IPS DF 6.9 (cell line): Measurements from ENCODE around the gene SAMD11.

Experiments
- DNase-seq: peaks from one replicate; pipeline ENCODE4 v3.0.0-alpha.2; 2013; ENCODE audit warnings: low read depth, low spot score
- H3K27ac ChIP-seq: one replicate; pipeline ENCODE4 v1.5.1; 2013; ENCODE audit warnings: low read length, control low read depth
- H3K27me3 ChIP-seq: 2 replicates; pipeline ENCODE4 v1.6.1; 2013; ENCODE audit warnings: mild to moderate bottlenecking, low read length; ENCODE audit not compliant: control insufficient read depth, insufficient read depth
- H3K36me3 ChIP-seq: 2 replicates; pipeline ENCODE4 v1.6.1; 2013; ENCODE audit warnings: low read length; ENCODE audit not compliant: control insufficient read depth, insufficient read depth
- H3K4me1 ChIP-seq: 2 replicates; pipeline ENCODE4 v1.6.1; 2013; ENCODE audit warnings: low read length; ENCODE audit not compliant: control insufficient read depth, insufficient read depth
- H3K4me3 ChIP-seq: 2 replicates; pipeline ENCODE4 v1.5.1; 2013; ENCODE audit warnings: mild to moderate bottlenecking, low read length
- H3K9me3 ChIP-seq: 2 replicates; pipeline ENCODE4 v1.6.1; 2013; ENCODE audit warnings: low read length, inconsistent platforms; ENCODE audit not compliant: control insufficient read depth, insufficient read depth
- WGBS: extraction: QIAGEN DNeasy Blood & Tissue Kit; methylation state at CpG from one replicate; pipeline ENCODE4 v1.1.7; 2013; ENCODE audit warnings: mixed read lengths, missing lambda C conversion rate; ENCODE audit not compliant: insufficient read length, insufficient coverage; 5-methylcytosine and 5-hydroxymethylcytosine counted together

SAMD11 gene

DNA sequence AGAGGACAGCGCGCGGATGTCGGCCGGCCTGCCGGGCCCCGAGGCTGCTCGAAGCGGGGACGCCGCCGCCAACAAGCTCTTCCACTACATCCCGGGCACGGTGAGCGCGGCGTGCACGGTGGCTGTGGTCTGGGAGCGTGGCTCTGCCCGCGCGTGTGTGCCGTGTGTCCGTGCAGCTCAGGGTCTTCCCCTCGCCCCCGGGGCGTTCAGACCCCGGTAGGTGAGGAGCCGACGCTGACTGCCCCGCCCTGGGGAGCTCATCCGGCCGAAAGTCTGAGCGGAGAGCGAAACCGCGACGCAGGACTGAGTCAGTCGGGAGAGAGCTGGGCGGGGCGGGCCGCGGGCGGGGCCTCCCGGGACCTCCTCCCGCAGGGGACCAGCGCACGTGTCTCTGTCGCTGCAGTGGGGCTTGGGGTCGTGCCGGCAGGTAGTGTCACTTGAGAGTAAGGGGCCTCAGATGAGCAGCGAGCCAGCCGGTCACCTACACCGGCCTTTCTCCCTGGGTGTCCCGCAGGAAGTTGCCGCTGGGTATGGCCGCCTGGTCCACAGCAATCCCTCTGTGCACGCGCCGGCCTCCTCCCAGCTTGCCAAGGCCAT is 43.1 kb downstream of the SAMD11 start:
- DNase-seq, result no peak
- Histone ChIP-seq H3K4me3 (peak overlapping the region; percentile 42; the same call in 1 of the 2 replicates), H3K36me3 (peaks cover 19% of the 10 kb centered on the region), H3K4me1 (peaks cover 6% of the 10 kb centered on the region), H3K9me3 (no peaks in the 10 kb centered on the region), H3K27ac (no peak overlapping the region), H3K27me3 (peaks cover 5% of the 10 kb centered on the region; the same call in 1 of the 2 replicates)
- WGBS, result no CpG with 5 or more reads among the region's 60 CpGs

DNA sequence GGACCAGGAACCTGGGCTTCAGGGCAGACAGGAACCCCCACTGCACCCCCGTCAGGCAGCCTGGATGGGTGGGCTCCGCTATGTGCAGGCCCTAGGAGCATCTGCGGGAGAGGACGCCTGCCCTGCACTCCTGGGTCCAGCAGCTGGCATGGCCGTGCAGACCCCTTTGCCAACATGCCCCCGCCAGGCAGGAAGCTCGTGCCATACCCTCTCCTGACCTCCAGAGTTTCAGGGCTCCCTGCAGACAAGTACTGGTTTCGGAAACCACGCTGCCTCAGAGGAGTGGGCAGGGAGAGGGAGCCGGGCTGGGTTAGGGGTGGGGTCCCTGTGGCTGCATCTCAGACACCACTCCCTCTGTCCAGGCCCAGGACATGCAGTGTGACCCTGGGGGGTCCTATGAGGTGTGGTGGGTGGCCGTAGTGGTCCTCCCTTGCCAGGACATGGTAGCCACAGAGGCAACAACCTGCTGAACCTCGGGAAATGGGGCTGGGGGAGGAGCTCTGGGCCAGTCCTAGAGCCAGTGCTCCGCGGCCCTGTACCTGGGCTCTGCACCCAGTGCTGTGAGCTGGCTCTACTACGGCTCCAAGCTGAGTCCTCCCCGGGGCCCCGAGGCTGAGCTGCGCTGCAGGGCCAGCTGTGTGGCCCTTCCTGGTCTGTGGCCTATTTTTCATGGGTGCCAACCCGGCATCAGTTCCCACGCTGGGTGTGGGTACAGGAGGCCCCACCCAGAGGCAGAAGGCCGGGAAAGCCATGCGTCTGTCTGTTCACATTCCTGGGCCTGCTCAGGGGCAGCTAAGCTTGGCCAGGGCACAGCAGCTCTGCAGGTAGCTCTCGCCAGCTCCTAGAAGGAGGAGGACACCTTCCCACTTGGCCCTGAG is 44.0 kb downstream of the SAMD11 start:
- no CpG with 5 or more reads among the region's 23 CpGs for WGBS
- no peak for DNase-seq
- no peaks in the 10 kb centered on the region for H3K9me3 ChIP-seq
- H3K27ac ChIP-seq, result no peak overlapping the region
- H3K4me3 ChIP-seq, result no peak overlapping the region
- H3K36me3 ChIP-seq, result peaks cover 15% of the 10 kb centered on the region
- peaks cover 5% of the 10 kb centered on the region; the same call in 1 of the 2 replicates for H3K27me3 ChIP-seq
- peaks cover 6% of the 10 kb centered on the region for H3K4me1 ChIP-seq

DNA sequence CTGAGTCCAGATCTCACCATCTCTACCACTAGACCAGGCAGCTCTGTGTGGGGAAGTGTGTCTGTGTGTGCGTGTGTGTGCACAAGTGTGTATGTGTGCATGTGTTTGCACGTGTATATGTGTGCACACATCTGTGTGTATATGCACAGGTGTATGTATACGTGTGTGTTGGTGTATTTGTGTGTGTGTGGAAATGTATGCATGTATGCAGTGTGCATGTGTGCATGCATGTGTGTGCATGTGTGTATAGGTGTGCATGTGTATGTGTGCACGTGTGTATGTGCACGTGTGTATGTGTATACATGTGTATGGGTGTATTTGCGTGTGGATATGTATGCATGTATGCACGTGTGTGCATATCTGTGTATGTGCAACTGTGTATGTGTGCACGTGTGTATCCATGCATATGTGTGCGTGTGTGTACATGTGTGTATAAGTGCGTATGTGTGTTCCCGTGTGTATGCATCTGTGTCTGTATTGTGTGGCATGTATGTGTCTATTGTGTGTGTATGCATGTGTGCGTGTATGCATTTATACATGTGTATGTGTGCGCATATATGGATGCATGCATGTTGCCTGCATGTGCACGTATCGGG is 45.6 kb downstream of the SAMD11 start:
- DNase-seq, result no peak
- WGBS, result no CpG with 5 or more reads among the region's 15 CpGs
- no peaks in the 10 kb centered on the region; the same call in 1 of the 2 replicates for H3K36me3 ChIP-seq
- no peak overlapping the region for H3K4me3 ChIP-seq
- no peaks in the 10 kb centered on the region for H3K9me3 ChIP-seq
- H3K27me3 ChIP-seq, result peaks cover 5% of the 10 kb centered on the region; the same call in 1 of the 2 replicates
- no peak overlapping the region for H3K27ac ChIP-seq
- peaks cover 6% of the 10 kb centered on the region for H3K4me1 ChIP-seq

DNA sequence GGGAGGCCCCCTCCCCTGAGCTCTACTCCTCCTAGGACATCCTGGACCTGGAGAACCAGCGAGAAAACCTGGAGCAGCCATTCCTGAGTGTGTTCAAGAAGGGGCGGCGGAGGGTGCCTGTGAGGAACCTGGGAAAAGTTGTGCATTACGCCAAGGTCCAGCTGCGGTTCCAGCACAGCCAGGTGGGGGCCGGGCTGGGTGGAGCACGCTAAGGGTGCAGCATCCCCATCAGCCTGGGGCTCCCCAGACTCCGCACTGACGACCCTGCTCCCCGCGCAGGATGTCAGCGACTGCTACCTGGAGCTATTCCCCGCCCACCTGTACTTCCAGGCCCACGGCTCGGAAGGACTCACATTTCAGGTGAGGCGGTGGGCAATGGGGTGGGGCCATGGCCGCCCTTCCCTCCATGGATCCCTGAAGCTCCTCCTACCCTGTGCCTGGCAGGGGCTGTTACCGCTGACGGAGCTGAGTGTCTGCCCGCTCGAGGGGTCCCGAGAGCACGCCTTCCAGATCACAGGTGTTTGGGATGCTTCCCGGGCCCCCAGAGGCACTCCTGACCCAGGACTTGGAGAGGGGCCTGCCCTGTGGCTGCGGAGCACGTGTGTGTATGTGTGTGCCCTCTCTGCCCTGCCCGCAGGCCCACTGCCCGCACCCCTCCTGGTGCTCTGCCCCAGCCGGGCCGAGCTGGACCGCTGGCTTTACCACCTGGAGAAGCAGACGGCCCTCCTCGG is 46.7 kb downstream of the SAMD11 start:
- Histone ChIP-seq H3K4me1 (peaks cover 6% of the 10 kb centered on the region), H3K4me3 (no peak overlapping the region; the same call in 1 of the 2 replicates), H3K36me3 (no peaks in the 10 kb centered on the region; the same call in 1 of the 2 replicates), H3K9me3 (no peaks in the 10 kb centered on the region), H3K27me3 (peaks cover 5% of the 10 kb centered on the region; the same call in 1 of the 2 replicates), H3K27ac (no peak overlapping the region)
- WGBS, result no CpG with 5 or more reads among the region's 33 CpGs
- no peak for DNase-seq

DNA sequence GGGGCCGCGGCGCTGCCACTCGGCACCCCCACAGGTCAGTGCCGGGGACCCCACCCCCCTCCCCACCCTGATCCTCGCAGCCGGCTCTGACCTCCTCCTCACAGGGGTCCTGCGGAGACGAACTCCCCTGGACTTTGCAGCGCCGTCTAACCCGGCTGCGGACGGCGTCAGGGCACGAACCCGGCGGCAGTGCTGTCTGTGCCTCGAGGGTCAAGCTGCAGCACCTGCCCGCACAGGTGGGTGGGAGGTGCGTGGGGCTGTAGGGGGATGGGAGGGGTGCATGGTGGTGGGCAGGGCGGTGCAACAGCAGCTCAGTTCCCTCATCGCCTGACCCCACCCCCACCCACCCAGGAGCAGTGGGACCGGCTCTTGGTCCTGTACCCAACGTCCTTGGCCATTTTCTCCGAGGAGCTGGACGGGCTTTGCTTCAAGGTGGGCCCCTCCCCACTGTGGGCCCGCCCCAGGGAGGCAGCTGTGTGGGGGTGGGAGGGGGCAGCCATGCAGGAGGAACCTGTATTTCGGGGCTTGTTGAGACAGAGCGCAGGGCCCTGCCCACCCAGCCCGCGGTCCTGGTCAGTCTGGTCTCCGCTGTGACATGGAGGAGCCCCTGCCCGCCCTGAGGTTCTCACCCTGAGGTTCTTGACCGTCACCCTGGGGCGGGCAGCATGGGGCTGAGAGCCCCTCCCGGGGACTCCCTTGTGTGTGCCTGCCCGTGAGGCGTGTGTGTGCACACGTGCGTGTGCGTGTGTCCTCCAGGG is 47.4 kb downstream of the SAMD11 start:
- H3K4me3 ChIP-seq, result no peak overlapping the region
- no CpG with 5 or more reads among the region's 42 CpGs for WGBS
- H3K9me3 ChIP-seq, result no peaks in the 10 kb centered on the region
- H3K4me1 ChIP-seq, result peaks cover 5% of the 10 kb centered on the region
- DNase-seq, result no peak
- peaks cover 5% of the 10 kb centered on the region; the same call in 1 of the 2 replicates for H3K27me3 ChIP-seq
- no peaks in the 10 kb centered on the region; the same call in 1 of the 2 replicates for H3K36me3 ChIP-seq
- H3K27ac ChIP-seq, result no peak overlapping the region

DNA sequence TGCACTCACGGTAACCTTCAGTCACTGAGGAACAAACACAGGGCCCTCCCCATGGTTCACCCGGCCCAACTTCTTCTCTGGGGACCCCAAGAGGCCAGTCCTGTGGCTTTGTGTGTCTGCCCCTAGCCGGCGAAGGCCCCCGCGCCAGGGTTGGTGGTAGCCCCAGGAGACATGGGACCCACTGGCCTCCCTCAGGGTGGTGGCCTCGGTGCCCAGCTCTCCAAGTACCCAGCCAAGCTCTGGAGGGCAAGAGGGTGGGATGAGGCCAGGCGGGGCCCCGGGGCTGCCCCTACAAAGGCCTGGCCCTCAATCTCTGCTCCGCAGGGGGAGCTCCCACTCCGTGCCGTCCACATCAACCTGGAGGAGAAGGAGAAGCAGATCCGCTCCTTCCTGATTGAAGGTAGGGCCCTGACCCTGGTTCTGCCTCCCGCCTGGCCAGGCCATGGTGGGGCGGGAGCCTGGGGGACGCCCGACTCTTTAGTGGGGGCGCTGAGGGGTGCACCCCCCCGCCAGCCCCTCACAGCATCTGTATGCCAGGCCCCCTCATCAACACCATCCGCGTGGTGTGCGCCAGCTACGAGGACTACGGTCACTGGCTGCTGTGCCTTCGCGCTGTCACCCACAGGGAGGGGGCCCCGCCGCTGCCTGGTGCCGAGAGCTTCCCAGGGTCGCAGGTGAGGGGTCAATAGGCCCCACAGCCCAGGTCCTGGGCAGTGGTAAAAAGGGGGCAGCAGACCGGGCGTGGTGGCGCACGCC is 48.2 kb downstream of the SAMD11 start:
- Histone ChIP-seq H3K36me3 (no peaks in the 10 kb centered on the region; the same call in 1 of the 2 replicates), H3K27me3 (peaks cover 5% of the 10 kb centered on the region; the same call in 1 of the 2 replicates), H3K4me3 (no peak overlapping the region), H3K9me3 (no peaks in the 10 kb centered on the region), H3K27ac (no peak overlapping the region), H3K4me1 (peaks cover 5% of the 10 kb centered on the region)
- no peak for DNase-seq
- WGBS, result no CpG with 5 or more reads among the region's 34 CpGs

DNA sequence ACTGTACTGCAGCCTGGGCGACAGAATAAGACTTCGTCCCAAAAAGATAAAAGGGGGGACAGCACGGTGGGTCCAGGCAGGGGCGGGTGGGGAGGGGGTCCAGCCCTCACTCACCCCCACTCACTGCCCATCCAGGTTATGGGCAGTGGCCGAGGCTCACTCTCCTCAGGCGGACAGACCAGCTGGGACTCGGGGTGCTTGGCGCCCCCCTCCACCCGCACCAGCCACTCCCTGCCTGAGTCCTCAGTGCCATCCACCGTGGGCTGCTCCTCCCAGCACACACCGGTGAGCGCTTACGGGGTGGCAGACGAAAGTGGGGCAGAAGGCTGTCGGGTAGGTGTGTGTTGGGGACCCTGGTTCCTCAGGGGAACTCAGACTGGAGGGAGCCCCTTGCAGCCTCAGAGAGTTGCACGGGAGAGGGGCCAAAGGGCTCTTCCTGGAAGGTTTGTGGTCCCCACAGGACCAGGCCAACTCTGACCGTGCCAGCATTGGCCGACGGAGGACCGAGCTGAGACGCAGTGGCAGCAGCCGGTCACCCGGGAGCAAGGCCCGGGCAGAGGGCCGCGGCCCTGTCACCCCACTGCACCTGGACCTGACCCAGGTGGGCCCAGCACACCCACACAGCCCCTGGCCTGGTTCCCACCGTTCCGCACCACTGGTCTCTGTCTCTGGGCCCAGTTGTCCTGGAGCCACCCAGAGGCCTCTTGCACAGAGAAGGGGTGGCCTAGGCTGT is 49.2 kb downstream of the SAMD11 start:
- Histone ChIP-seq H3K27me3 (peaks cover 2% of the 10 kb centered on the region; the same call in 1 of the 2 replicates), H3K4me3 (no peak overlapping the region), H3K9me3 (no peaks in the 10 kb centered on the region), H3K36me3 (no peaks in the 10 kb centered on the region; the same call in 1 of the 2 replicates), H3K4me1 (peaks cover 5% of the 10 kb centered on the region), H3K27ac (no peak overlapping the region)
- WGBS, result no CpG with 5 or more reads among the region's 28 CpGs
- no peak for DNase-seq

DNA sequence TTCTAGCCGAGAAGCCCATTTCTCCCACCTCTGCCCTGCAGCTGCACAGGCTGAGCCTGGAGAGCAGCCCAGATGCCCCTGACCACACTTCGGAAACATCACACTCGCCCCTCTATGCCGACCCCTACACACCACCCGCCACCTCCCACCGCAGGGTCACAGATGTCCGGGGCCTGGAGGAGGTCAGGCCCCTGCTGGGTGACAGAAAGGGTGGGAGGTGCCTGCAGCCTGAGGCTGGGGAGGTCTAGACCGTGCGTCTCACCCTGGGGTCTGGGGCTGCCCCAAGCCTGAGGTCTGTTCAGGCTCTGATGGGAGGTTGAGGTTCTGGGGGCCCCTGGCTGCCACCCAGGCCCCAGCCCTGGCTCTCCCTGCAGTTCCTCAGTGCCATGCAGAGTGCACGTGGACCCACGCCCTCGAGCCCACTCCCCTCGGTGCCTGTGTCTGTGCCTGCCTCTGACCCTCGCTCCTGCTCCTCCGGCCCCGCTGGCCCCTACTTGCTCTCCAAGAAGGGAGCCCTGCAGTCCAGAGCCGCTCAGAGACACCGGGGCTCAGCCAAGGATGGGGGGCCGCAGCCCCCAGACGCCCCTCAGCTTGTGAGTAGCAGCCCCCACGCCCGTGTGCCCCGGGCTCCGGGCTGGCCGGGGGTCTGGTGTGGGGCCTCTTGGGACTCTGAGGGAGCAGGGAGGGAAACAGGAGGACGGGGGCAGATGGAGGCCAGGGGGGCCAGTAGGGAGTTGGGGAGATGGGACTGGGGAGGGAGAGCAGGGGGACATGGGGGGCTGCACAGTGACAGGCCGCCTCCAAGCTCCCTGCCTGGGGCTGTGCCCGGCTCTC is 50.0 kb downstream of the SAMD11 start:
- no peaks in the 10 kb centered on the region for H3K9me3 ChIP-seq
- no peak overlapping the region for H3K4me3 ChIP-seq
- H3K27ac ChIP-seq, result no peak overlapping the region
- H3K36me3 ChIP-seq, result no peaks in the 10 kb centered on the region
- H3K4me1 ChIP-seq, result peaks cover 5% of the 10 kb centered on the region
- H3K27me3 ChIP-seq, result no peaks in the 10 kb centered on the region; the same call in 1 of the 2 replicates
- WGBS, result no CpG with 5 or more reads among the region's 28 CpGs
- DNase-seq, result no peak
